ENCODE measurements around the gene ELMOD3.
A peak's percentile ranks its signal among the peaks of the same experiment; 100 is the strongest.
"Not testable (repeated sequence)": the region's sequence is repeated elsewhere in the genome, so short reads cannot be mapped to it uniquely, and the experiment has no call there.

Gene ELMOD3

GRCh38 chr2:85330839-85331636 lies 23.5 kb upstream of the ELMOD3 start:
- H3K27ac ChIP-seq (ENCODE audit: low read depth, low read length) = no peak overlapping the region
- no peaks in the 10 kb centered on the region for H3K27me3 ChIP-seq (ENCODE audit: control insufficient read depth, insufficient read depth, low read length)
- no peak overlapping the region for H3K9ac ChIP-seq (ENCODE audit: low read length)
- no peak overlapping the region for H3K4me3 ChIP-seq (ENCODE audit: low read depth, low read length)
- H3K9me3 ChIP-seq (ENCODE audit: control insufficient read depth, insufficient read depth, low read depth, low read length) = peaks cover 4% of the 10 kb centered on the region; the same call in 1 of the 2 replicates
- no peaks in the 10 kb centered on the region for H3K36me3 ChIP-seq (ENCODE audit: control insufficient read depth, insufficient read depth, low read length)
- peaks cover 20% of the 10 kb centered on the region for H3K4me1 ChIP-seq (ENCODE audit: control insufficient read depth, insufficient read depth, low read length)

- not testable (repeated sequence) for H3K27me3 ChIP-seq (ENCODE audit: control insufficient read depth, insufficient read depth, low read length); H3K36me3 ChIP-seq (ENCODE audit: control insufficient read depth, insufficient read depth, low read length); H3K9me3 ChIP-seq (ENCODE audit: control insufficient read depth, insufficient read depth, low read depth, low read length); H3K4me3 ChIP-seq (ENCODE audit: low read depth, low read length); H3K9ac ChIP-seq (ENCODE audit: low read length); H3K27ac ChIP-seq (ENCODE audit: low read depth, low read length)
- peaks cover 12% of the 10 kb centered on the region; the same call in 1 of the 2 replicates for H3K4me1 ChIP-seq (ENCODE audit: control insufficient read depth, insufficient read depth, low read length)
Observed at GRCh38 chr2:85333877-85334276, 20.7 kb upstream of the ELMOD3 start.

- Histone ChIP-seq H3K27me3 (ENCODE audit: control insufficient read depth, insufficient read depth, low read length) (no peaks in the 10 kb centered on the region), H3K4me3 (ENCODE audit: low read depth, low read length) (no peak overlapping the region), H3K9me3 (ENCODE audit: control insufficient read depth, insufficient read depth, low read depth, low read length) (peaks cover 4% of the 10 kb centered on the region; the same call in 1 of the 2 replicates), H3K9ac (ENCODE audit: low read length) (no peak overlapping the region), H3K4me1 (ENCODE audit: control insufficient read depth, insufficient read depth, low read length) (peaks cover 12% of the 10 kb centered on the region; the same call in 1 of the 2 replicates), H3K27ac (ENCODE audit: low read depth, low read length) (no peak overlapping the region), H3K36me3 (ENCODE audit: control insufficient read depth, insufficient read depth, low read length) (no peaks in the 10 kb centered on the region)
Observed at GRCh38 chr2:85334928-85335327, 19.6 kb upstream of the ELMOD3 start.

GRCh38 chr2:85340034-85340892 lies 14.3 kb upstream of the ELMOD3 start:
- Histone ChIP-seq H3K27me3 (ENCODE audit: control insufficient read depth, insufficient read depth, low read length) (no peaks in the 10 kb centered on the region), H3K4me3 (ENCODE audit: low read depth, low read length) (no peak overlapping the region)

GRCh38 chr2:85341269-85342029 lies 13.1 kb upstream of the ELMOD3 start:
- no peak overlapping the region for H3K4me3 ChIP-seq (ENCODE audit: low read depth, low read length)
- H3K36me3 ChIP-seq (ENCODE audit: control insufficient read depth, insufficient read depth, low read length) = peaks cover 35% of the 10 kb centered on the region

More at GRCh38 chr2:85340034-85340892, 14.3 kb upstream of the ELMOD3 start:
- Histone ChIP-seq H3K9ac (ENCODE audit: low read length) (no peak overlapping the region), H3K36me3 (ENCODE audit: control insufficient read depth, insufficient read depth, low read length) (peaks cover 23% of the 10 kb centered on the region), H3K4me1 (ENCODE audit: control insufficient read depth, insufficient read depth, low read length) (peaks cover 5% of the 10 kb centered on the region; the same call in 1 of the 2 replicates), H3K9me3 (ENCODE audit: control insufficient read depth, insufficient read depth, low read depth, low read length) (no peaks in the 10 kb centered on the region), H3K27ac (ENCODE audit: low read depth, low read length) (no peak overlapping the region)

GRCh38 chr2:85342156-85342555 lies 12.4 kb upstream of the ELMOD3 start:
- H3K4me3 ChIP-seq (ENCODE audit: low read depth, low read length) = no peak overlapping the region
- H3K9ac ChIP-seq (ENCODE audit: low read length) = no peak overlapping the region
- no peaks in the 10 kb centered on the region for H3K9me3 ChIP-seq (ENCODE audit: control insufficient read depth, insufficient read depth, low read depth, low read length)
- H3K36me3 ChIP-seq (ENCODE audit: control insufficient read depth, insufficient read depth, low read length) = peaks cover 41% of the 10 kb centered on the region
- H3K27ac ChIP-seq (ENCODE audit: low read depth, low read length) = no peak overlapping the region
- H3K27me3 ChIP-seq (ENCODE audit: control insufficient read depth, insufficient read depth, low read length) = no peaks in the 10 kb centered on the region
- peaks cover 5% of the 10 kb centered on the region; the same call in 1 of the 2 replicates for H3K4me1 ChIP-seq (ENCODE audit: control insufficient read depth, insufficient read depth, low read length)

More at GRCh38 chr2:85341269-85342029, 13.1 kb upstream of the ELMOD3 start:
- no peaks in the 10 kb centered on the region for H3K9me3 ChIP-seq (ENCODE audit: control insufficient read depth, insufficient read depth, low read depth, low read length)
- no peak overlapping the region for H3K27ac ChIP-seq (ENCODE audit: low read depth, low read length)
- H3K27me3 ChIP-seq (ENCODE audit: control insufficient read depth, insufficient read depth, low read length) = no peaks in the 10 kb centered on the region
- H3K9ac ChIP-seq (ENCODE audit: low read length) = no peak overlapping the region
- H3K4me1 ChIP-seq (ENCODE audit: control insufficient read depth, insufficient read depth, low read length) = peaks cover 5% of the 10 kb centered on the region; the same call in 1 of the 2 replicates

GRCh38 chr2:85343207-85343895 lies 11.2 kb upstream of the ELMOD3 start:
- not testable (repeated sequence) for H3K27ac ChIP-seq (ENCODE audit: low read depth, low read length); H3K4me1 ChIP-seq (ENCODE audit: control insufficient read depth, insufficient read depth, low read length); H3K4me3 ChIP-seq (ENCODE audit: low read depth, low read length); H3K9me3 ChIP-seq (ENCODE audit: control insufficient read depth, insufficient read depth, low read depth, low read length); H3K9ac ChIP-seq (ENCODE audit: low read length); H3K27me3 ChIP-seq (ENCODE audit: control insufficient read depth, insufficient read depth, low read length)
- peaks cover 47% of the 10 kb centered on the region for H3K36me3 ChIP-seq (ENCODE audit: control insufficient read depth, insufficient read depth, low read length)

GRCh38 chr2:85344356-85344954 lies 10.1 kb upstream of the ELMOD3 start:
- Histone ChIP-seq H3K27me3 (ENCODE audit: control insufficient read depth, insufficient read depth, low read length) (no peaks in the 10 kb centered on the region), H3K9ac (ENCODE audit: low read length) (no peak overlapping the region), H3K36me3 (ENCODE audit: control insufficient read depth, insufficient read depth, low read length) (peaks cover 53% of the 10 kb centered on the region), H3K9me3 (ENCODE audit: control insufficient read depth, insufficient read depth, low read depth, low read length) (no peaks in the 10 kb centered on the region), H3K4me1 (ENCODE audit: control insufficient read depth, insufficient read depth, low read length) (peaks cover 2% of the 10 kb centered on the region; the same call in 1 of the 2 replicates), H3K27ac (ENCODE audit: low read depth, low read length) (no peak overlapping the region), H3K4me3 (ENCODE audit: low read depth, low read length) (no peak overlapping the region)

- H3K9ac ChIP-seq (ENCODE audit: low read length) = no peak overlapping the region
- H3K4me3 ChIP-seq (ENCODE audit: low read depth, low read length) = no peak overlapping the region
- peaks cover 75% of the 10 kb centered on the region for H3K36me3 ChIP-seq (ENCODE audit: control insufficient read depth, insufficient read depth, low read length)
- no peaks in the 10 kb centered on the region for H3K4me1 ChIP-seq (ENCODE audit: control insufficient read depth, insufficient read depth, low read length)
- H3K9me3 ChIP-seq (ENCODE audit: control insufficient read depth, insufficient read depth, low read depth, low read length) = no peaks in the 10 kb centered on the region
- no peaks in the 10 kb centered on the region for H3K27me3 ChIP-seq (ENCODE audit: control insufficient read depth, insufficient read depth, low read length)
- no peak overlapping the region for H3K27ac ChIP-seq (ENCODE audit: low read depth, low read length)
Observed at GRCh38 chr2:85347599-85347998, 7.0 kb upstream of the ELMOD3 start.

- peak overlapping the region; percentile 90 for H3K4me3 ChIP-seq (ENCODE audit: low read depth, low read length)
- H3K4me1 ChIP-seq (ENCODE audit: control insufficient read depth, insufficient read depth, low read length) = peaks cover 13% of the 10 kb centered on the region; the same call in 1 of the 2 replicates
- no peaks in the 10 kb centered on the region for H3K27me3 ChIP-seq (ENCODE audit: control insufficient read depth, insufficient read depth, low read length)
- H3K9me3 ChIP-seq (ENCODE audit: control insufficient read depth, insufficient read depth, low read depth, low read length) = no peaks in the 10 kb centered on the region
- no peak overlapping the region for H3K27ac ChIP-seq (ENCODE audit: low read depth, low read length)
- H3K9ac ChIP-seq (ENCODE audit: low read length) = peak overlapping the region; percentile 62
- H3K36me3 ChIP-seq (ENCODE audit: control insufficient read depth, insufficient read depth, low read length) = peaks cover 35% of the 10 kb centered on the region
Observed at GRCh38 chr2:85353876-85354285, 688 bp upstream of the ELMOD3 start.

Data from HUES6 (cell line).